NCI-H524 treated with DMSO at 0.1 percent for 48 hours (cell line): ENCODE results near the gene PTPRN2.
"Not testable (repeated sequence)": the region's sequence is repeated elsewhere in the genome, so short reads cannot be mapped to it uniquely, and the experiment has no call there.

Experiments
- DNase-seq: peaks from one replicate; lab custom pipeline; 2025; lab: John Stamatoyannopoulos, UW

The PTPRN2 gene

GRCh38 chr7:157861551-157861950 is 726.1 kb downstream of the PTPRN2 start:
- no peak for DNase-seq

GRCh38 chr7:157861031-157861491 is 726.6 kb downstream of the PTPRN2 start:
- DNase-seq, result no peak

GRCh38 chr7:157860406-157860805 is 727.2 kb downstream of the PTPRN2 start:
- DNase-seq, result no peak

DNA sequence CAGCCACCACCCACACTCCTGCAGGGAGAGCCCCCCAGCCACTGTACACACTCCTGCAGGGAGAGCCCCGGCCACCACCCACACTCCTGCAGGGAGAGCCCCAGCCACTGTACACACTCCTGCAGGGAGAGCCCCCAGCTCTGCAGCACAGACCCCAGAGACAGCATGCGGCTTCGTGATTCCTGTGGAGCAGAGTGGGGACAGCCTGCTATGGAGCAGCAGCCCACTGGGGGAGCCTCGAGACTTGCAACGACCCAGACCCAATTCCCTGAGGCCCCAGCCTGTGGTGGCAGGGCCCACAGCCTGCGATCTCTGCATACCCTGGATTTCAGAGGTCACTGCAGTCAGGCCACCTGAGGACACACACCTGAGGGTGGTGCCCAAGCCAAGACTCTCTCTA is 727.7 kb downstream of the PTPRN2 start:
- no peak for DNase-seq

DNA sequence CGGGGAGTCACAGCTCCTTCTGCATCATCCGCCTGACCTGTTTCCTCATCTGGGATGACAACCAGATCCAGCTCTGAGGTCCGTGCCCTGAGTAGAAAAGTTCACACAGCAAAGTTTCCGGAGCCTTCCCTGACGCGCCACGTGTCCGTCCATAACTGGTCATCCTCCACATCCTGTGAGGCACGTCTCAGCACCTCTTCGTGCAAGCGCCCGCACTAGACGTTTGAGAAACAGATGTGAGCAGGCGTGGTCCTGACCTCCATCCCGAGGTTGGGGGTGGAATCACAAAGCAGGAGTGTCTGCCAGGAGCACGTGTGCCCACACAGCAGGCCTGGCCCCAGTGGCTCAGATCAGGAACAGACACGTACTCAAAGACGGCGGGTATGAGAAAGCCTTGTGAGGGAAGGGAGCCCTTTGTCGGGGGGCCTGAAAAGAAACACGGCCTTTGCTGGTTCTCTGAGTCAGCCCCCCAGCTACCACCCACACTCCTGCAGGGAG is 730.0 kb downstream of the PTPRN2 start:
- DNase-seq, result no peak

- DNase-seq, result no peak
Measured at GRCh38 chr7:157856873-157857577, 730.6 kb downstream of the PTPRN2 start.

DNA sequence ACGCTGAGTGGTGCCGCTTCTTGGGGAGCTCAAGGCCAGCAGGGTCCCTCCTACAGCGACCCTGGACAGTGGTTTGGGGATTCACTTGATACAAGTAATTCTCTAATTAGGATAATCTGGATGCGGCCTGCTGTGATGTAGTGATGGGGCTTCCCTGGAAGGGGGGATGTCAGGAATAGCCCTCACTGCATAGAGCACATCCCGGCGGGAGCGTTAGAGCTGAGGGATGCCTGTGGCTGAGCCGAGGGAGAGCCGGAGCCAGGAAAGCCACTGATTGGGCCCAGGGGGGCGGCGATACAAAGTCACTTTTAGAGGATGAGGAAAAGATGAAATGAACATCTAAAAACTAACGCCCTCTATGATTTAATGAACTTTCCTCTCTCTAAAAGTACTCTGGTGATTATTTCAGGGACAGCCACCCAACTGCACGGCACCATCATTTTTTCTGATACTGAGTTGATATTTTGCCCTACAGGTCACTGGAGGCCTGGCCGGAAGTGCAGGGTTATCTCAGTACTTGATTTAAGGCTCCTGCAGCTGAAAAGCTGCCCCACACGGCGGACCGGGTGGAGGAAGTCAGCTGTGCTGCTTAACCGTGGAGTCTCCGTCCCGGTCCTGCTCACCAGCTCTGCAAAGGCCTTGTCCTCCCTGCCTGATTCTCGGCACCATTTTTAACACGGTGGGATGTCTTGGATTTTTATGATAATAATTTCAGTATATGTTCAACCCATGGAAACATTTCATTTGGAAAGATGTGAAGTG is 732.0 kb downstream of the PTPRN2 start:
- DNase-seq, result no peak

- no peak for DNase-seq
Measured at GRCh38 chr7:157855016-157855415, 732.6 kb downstream of the PTPRN2 start.

GRCh38 chr7:157854066-157854891 is 733.3 kb downstream of the PTPRN2 start:
- no peak for DNase-seq

GRCh38 chr7:157853789-157854065 is 733.9 kb downstream of the PTPRN2 start:
- no peak for DNase-seq

DNA sequence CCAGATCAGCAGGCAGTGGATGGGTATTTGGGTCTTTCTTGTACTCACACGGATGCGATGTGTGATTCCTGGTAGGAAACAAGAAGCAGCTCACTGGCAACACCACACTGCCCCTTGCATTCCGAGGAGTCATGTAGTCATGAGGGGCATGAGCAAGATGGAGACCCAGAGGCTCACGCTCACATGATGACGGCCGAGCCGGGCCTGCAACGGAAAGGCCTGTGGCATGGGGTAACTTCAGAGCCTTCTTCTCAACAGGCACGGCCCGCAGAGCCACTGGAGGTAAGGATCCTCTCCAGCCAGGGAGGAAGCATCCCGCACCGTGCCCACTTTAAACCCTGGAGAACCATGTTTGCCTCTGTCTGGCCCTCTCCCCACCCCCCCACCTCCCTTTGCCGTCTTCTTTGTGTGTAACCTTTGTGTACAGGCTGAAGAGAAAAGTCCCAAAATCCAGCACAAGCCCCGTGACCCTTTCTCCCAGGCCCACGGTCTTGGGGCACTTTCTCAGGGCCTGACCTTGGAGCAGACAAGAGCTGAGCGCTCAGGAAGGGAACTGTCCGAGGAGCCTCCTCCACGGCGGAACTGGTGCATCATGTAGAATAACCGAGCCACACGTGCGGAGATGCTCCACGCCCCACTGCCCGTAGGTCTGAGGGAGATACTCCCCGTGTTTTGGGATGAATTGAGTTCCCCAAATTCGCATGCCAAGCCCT is 734.4 kb downstream of the PTPRN2 start:
- DNase-seq, result no peak

DNA sequence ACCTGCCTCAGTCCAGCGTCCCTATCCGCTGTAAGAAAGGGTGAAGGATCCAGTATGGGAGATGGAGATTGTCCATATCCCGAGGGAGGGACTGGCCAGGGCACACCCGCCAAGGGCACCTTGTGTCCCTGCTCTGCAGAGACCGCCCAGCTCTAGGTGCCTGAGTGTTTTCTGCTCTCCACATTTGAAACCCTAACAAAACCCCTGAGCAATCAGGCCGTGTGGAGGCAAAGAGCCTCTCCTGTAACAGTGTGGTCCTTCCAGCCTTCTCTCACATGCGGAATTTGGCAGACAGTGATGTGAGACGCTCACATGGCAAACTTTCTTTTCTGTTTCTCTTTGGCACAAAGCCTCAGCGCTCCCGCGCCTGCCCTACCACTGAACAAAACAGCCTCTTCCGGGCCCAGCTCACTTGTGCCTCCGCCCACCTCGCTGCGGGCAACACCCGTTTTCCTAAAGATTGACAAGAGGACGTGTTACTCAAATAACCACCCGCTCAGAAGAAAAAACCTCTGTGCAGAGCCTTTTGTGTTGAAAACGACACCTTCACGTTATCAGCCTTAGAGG is 736.0 kb downstream of the PTPRN2 start:
- no peak for DNase-seq

- DNase-seq, result no peak
Measured at GRCh38 chr7:157850481-157851444, 736.9 kb downstream of the PTPRN2 start.

DNA sequence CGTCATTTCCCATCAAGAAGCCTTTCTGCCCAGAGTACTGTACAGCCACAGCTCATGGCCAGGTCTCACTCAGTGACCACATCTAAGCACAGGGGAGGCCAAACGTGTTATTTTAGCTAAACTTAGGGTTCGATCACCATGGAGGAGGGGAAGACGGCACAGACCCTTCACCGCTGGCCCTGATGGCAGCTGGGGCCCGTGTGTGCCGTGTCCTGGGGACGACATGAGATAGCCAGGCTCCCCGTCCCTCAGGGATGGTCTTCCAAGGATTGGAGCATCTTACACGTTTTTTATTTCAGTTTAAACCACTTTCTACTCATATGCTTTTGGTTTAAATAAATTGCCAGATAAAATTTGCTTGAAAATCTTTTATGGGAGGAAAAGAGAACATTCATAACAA is 737.9 kb downstream of the PTPRN2 start:
- DNase-seq, result no peak

DNA sequence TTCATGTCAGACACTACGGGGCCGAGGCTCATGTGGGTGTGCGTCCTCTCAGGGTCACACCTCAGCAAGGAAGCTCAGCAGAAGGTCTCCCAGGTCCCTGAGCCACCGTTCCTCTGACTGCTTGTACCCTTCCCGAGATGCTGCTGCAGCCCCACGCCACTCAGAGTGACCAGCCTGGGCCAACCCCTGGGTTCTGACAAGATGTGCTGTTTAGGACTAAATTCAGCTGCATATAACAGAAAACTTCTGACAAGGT is 738.4 kb downstream of the PTPRN2 start:
- no peak for DNase-seq

- DNase-seq, result no peak
Measured at GRCh38 chr7:157848508-157849340, 738.9 kb downstream of the PTPRN2 start.

- not testable (repeated sequence) for DNase-seq
Measured at GRCh38 chr7:157847756-157848487, 739.7 kb downstream of the PTPRN2 start.

DNA sequence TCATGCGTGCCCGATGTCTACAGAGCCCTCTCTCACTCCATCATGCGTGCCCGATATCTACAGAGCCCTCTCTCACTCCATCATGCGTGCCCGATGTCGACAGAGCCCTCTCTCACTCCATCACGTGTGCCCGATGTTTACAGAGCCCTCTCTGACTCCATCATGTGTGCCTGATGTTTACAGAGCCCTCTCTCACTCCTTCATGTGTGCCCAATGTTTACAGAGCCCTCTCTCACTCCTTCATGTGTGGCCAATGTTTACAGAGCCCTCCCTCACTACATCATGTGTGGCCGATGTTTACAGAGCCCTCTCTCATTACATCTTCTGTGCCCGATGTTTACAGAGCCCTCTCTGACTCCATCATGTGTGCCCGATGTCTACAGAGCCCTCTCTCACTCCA is 740.9 kb downstream of the PTPRN2 start:
- not testable (repeated sequence) for DNase-seq

DNA sequence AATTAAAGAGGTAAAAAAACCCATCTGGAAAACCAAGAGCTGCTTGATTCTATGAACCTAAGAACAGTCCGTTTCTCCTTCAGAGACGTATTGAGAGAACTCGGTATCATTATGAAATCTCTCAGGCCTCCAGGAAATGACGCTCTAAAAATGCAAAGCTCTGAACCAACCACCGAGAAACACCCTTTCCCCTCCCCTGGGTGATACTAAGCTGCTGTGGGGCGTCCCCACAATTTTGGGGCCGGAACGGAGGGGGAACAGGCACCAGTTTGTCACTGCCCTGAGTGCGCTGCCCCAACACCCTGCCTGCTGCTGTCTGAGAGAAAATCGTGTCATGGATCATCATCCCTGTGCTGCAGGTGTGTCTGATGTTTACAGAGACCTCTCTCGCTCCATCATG is 741.4 kb downstream of the PTPRN2 start:
- no peak for DNase-seq
